ENCODE measurements around the gene P2RY2. TPM values are rescaled to one million over a fixed set of nuclear protein-coding genes. Genes with fewer than 3 reads are reported as not detected.
A peak's percentile ranks its signal among the peaks of the same experiment; 100 is the strongest.

The P2RY2 gene
- total RNA-seq, 1 experiment from 2014 or later, result 1.2 TPM

- TF ChIP-seq ZNF423 (CRISPR knock-in tag; IDR thresholded peaks at IDR 0.05) (no peak), JUN (CRISPR knock-in tag; IDR thresholded peaks at IDR 0.05) (no peak), HMGXB4 (CRISPR knock-in tag; IDR thresholded peaks at IDR 0.05) (no peak)
- Mint-ChIP-seq H3K27me3 (ENCODE audit: low read depth) (peaks cover 50% of the 10 kb centered on the region), H3K9me3 (no peaks in the 10 kb centered on the region), H3K27ac (no peak overlapping the region), H3K36me3 (no peaks in the 10 kb centered on the region), H3K4me3 (no peak overlapping the region), H3K4me1 (peaks cover 8% of the 10 kb centered on the region)
- DNase-seq (ENCODE audit: low spot score) (no peak), ATAC-seq (no peak)
- POLR2A ChIA-PET, result interaction anchor here (0.6 kb wide), 1 partner anchor 572 kb away, joined by 5 read pairs; no protein-coding TSS in a partner anchor
- CTCF ChIA-PET, result interaction anchor here (1.5 to 1.8 kb wide), 3 partner anchors 20 to 56 kb away, joined by 3 to 16 read pairs (median 5); partner anchors contain the start of gene P2RY6
Measured at GRCh38 chr11:73216465-73216864, 1.6 kb upstream of the P2RY2 start.

GRCh38 chr11:73217131-73217809, 811 bp upstream of the P2RY2 start:
- CTCF ChIA-PET, result interaction anchor here (0.5 to 1.8 kb wide), 18 partner anchors 9 to 1956 kb away, joined by 3 to 16 read pairs (median 4); partner anchors contain the start of genes FCHSD2 and P2RY6

GRCh38 chr11:73217810-73218105, 323 bp upstream of the P2RY2 start:
- no peak overlapping the region for H3K27ac Mint-ChIP-seq
- ChIA-PET POLR2A (no interaction called here), CTCF (interaction anchor here (0.5 to 1.8 kb wide), 18 partner anchors 9 to 1956 kb away, joined by 3 to 16 read pairs (median 4); partner anchors contain the start of genes FCHSD2 and P2RY6)
- peaks cover 8% of the 10 kb centered on the region for H3K4me1 Mint-ChIP-seq
- no peak for DNase-seq (ENCODE audit: low spot score)
- peak overlapping the region; percentile 78 for H3K4me3 Mint-ChIP-seq
- no peaks in the 10 kb centered on the region for H3K9me3 Mint-ChIP-seq
- H3K27me3 Mint-ChIP-seq (ENCODE audit: low read depth), result peaks cover 56% of the 10 kb centered on the region
- H3K36me3 Mint-ChIP-seq, result no peaks in the 10 kb centered on the region
- no peak for ATAC-seq
- TF ChIP-seq SMAD3 (CRISPR knock-in tag; IDR thresholded peaks at IDR 0.05; ENCODE audit: borderline replicate concordance) (no peak), ZMAT4 (CRISPR knock-in tag; IDR thresholded peaks at IDR 0.05) (no peak), E2F1 (CRISPR knock-in tag; IDR thresholded peaks at IDR 0.05) (no peak), NR3C1 (CRISPR knock-in tag; conservative IDR thresholded peaks at IDR 0.05; ENCODE audit: low read depth) (no peak), ZNF532 (CRISPR knock-in tag; IDR thresholded peaks at IDR 0.05; ENCODE audit: borderline replicate concordance) (no peak), GABPB1 (CRISPR knock-in tag; IDR thresholded peaks at IDR 0.05) (no peak)

More at GRCh38 chr11:73217131-73217809, 811 bp upstream of the P2RY2 start:
- Mint-ChIP-seq H3K27me3 (ENCODE audit: low read depth) (peaks cover 51% of the 10 kb centered on the region), H3K4me1 (peaks cover 8% of the 10 kb centered on the region), H3K4me3 (peak overlapping the region; percentile 78), H3K9me3 (no peaks in the 10 kb centered on the region), H3K36me3 (no peaks in the 10 kb centered on the region), H3K27ac (no peak overlapping the region)
- POLR2A ChIA-PET, result interaction anchor here (0.6 kb wide), 1 partner anchor 571 kb away, joined by 5 read pairs; no protein-coding TSS in a partner anchor
- TF ChIP-seq KAT7 (CRISPR knock-in tag; IDR thresholded peaks at IDR 0.05; ENCODE audit: borderline replicate concordance) (no peak), NFYB (CRISPR knock-in tag; conservative IDR thresholded peaks at IDR 0.05; ENCODE audit: low read depth) (no peak), ZBTB43 (CRISPR knock-in tag; IDR thresholded peaks at IDR 0.05) (no peak), CBFB (CRISPR knock-in tag; IDR thresholded peaks at IDR 0.05; ENCODE audit: low read depth) (no peak), ZNF416 (CRISPR knock-in tag; IDR thresholded peaks at IDR 0.05) (no peak), USF1 (CRISPR knock-in tag; IDR thresholded peaks at IDR 0.05) (no peak), PREB (CRISPR knock-in tag; IDR thresholded peaks at IDR 0.05; ENCODE audit: borderline replicate concordance) (no peak)
- ATAC-seq (no peak), DNase-seq (ENCODE audit: low spot score) (no peak)

Data from WTC11 (cell line).